GM12878 (cell line): ENCODE data around the gene C8G. TPM values are rescaled to one million over a fixed set of nuclear protein-coding genes. Genes with fewer than 3 reads are reported as not detected.

Experiments used
- ATAC-seq: fragments of 200-7000 bp; cut with Tn5 transposase; 3 replicates; pipeline ENCODE4 v1.9.1; 2020; ENCODE audit warnings: mild to moderate bottlenecking, moderate library complexity
- BruUV-seq: library from RNA; stranded (reverse); fragments of 400-500 nt; replicated peaks from 2 replicates; lab custom pipeline; 2021; lab: Mats Ljungman, UMichigan
- CTCF ChIA-PET: fragments of 300-600 bp; sonication (Branson Sonifier 250); formaldehyde crosslinking; extraction: SDS; loops from one replicate; lab custom pipeline; 2021; ENCODE audit warnings: inconsistent platforms; lab: Yijun Ruan, JAX
- POLR2A ChIA-PET: fragments of 350-600 bp; formaldehyde crosslinking; extraction: SDS; loops from one replicate; lab custom pipeline; 2021; ENCODE audit warnings: inconsistent platforms; lab: Charles Lee
- RAD21 ChIA-PET: fragments of 300-600 bp; sonication (Branson Sonifier 250); formaldehyde crosslinking; loops from one replicate; lab custom pipeline; 2023; ENCODE audit warnings: antibody characterized with exemption; ENCODE audit not compliant: unreplicated experiment; lab: Charles Lee
- SMC1A ChIA-PET: fragments of 300-600 bp; sonication (Branson Sonifier 250); formaldehyde crosslinking; loops from one replicate; lab custom pipeline; 2023; ENCODE audit not compliant: unreplicated experiment, uncharacterized antibody; lab: Charles Lee
- DNase-seq: peaks from one replicate; pipeline ENCODE4 v3.0.0-alpha.2; 2011; ENCODE audit warnings: low read depth, low spot score
- FAIRE-seq: peaks from 3 replicates; lab custom pipeline; 2011; peaks lifted over from hg19 to GRCh38; lab: Jason Lieb, UNC
- H2AFZ ChIP-seq: 2 replicates; pipeline ENCODE4 v1.6.0; 2011; ENCODE audit warnings: low read depth, low read length, control low read depth; ENCODE audit not compliant: control insufficient read depth
- H3K27ac ChIP-seq: 2 replicates; pipeline ENCODE4 v1.5.1; 2011; ENCODE audit warnings: control low read depth; ENCODE audit not compliant: control insufficient read depth, insufficient read depth
- H3K27me3 ChIP-seq, 2 experiments: replicated peaks in 1 of 2; 2 replicates each; pipeline versions ENCODE4 v1.6.0 to v1.6.1; 2011; ENCODE audit warnings: low read length in 1 of 2; ENCODE audit not compliant: control insufficient read depth in 2 of 2, insufficient read depth in 2 of 2
- H3K36me3 ChIP-seq, 2 experiments: 2 replicates each; pipeline ENCODE4 v1.5.1; 2011; ENCODE audit warnings: low read length in 1 of 2; ENCODE audit not compliant: control insufficient read depth in 2 of 2, insufficient read depth in 2 of 2
- H3K4me1 ChIP-seq: 2 replicates; pipeline ENCODE4 v1.6.1; 2011; ENCODE audit warnings: mild to moderate bottlenecking, low read length, moderate library complexity, mixed read lengths; ENCODE audit not compliant: control insufficient read depth, insufficient read depth
- H3K4me2 ChIP-seq: 2 replicates; pipeline ENCODE4 v1.6.0; 2011; ENCODE audit warnings: control low read depth; ENCODE audit not compliant: control insufficient read depth, insufficient read depth
- H3K4me3 ChIP-seq: fragments of 200-600 bp; sonication (generic); 2 replicates; pipeline ENCODE4 v1.5.1; 2016
- H3K79me2 ChIP-seq: 2 replicates; pipeline ENCODE4 v1.6.0; 2011; ENCODE audit warnings: low read length; ENCODE audit not compliant: control insufficient read depth, insufficient read depth
- H3K9ac ChIP-seq: 2 replicates; pipeline ENCODE4 v1.8.0; 2011; ENCODE audit warnings: low read length, control low read depth, mixed read lengths; ENCODE audit not compliant: control insufficient read depth, insufficient read depth
- H3K9me3 ChIP-seq: replicated peaks from 3 replicates; pipeline ENCODE4 v1.5.1; 2011; ENCODE audit warnings: mild to moderate bottlenecking, low read length; ENCODE audit not compliant: control insufficient read depth, insufficient read depth
- H4K20me1 ChIP-seq: 2 replicates; pipeline ENCODE4 v1.6.0; 2011; ENCODE audit not compliant: control insufficient read depth, insufficient read depth
- CEBPB ChIP-seq, 2 experiments: fragments of 150-350 bp in 1 of 2; IDR thresholded peaks; 2 replicates each; pipeline ENCODE4 v1.6.1; 2012 to 2014; ENCODE audit warnings: low read depth in 2 of 2, low read length in 2 of 2, borderline replicate concordance in 1 of 2, inconsistent platforms in 1 of 2
- CTCF ChIP-seq, 3 experiments: IDR thresholded peaks in 2 of 3; conservative IDR thresholded peaks in 1 of 3; 2 replicates each; pipeline ENCODE4 v1.5.1; 2011; ENCODE audit warnings: low read depth in 3 of 3, low read length in 3 of 3, mild to moderate bottlenecking in 3 of 3, control low read depth in 2 of 3, moderate library complexity in 2 of 3, inconsistent platforms in 1 of 3, mixed read lengths in 1 of 3; ENCODE audit not compliant: control insufficient read depth in 2 of 3, insufficient read depth in 1 of 3; ENCODE audit errors: extremely low read depth in 1 of 3
- FOXM1 ChIP-seq: IDR thresholded peaks from 2 replicates; pipeline ENCODE4 v1.6.1; 2012; ENCODE audit warnings: low read depth, mild to moderate bottlenecking, inconsistent platforms, low read length, moderate library complexity
- KAT2A ChIP-seq: conservative IDR thresholded peaks from 2 replicates; pipeline ENCODE4 v1.6.1; 2011; ENCODE audit warnings: low read depth, low read length; ENCODE audit not compliant: control insufficient read depth
- PAX5 ChIP-seq: IDR thresholded peaks from 2 replicates; pipeline ENCODE4 v1.6.1; 2011; ENCODE audit warnings: low read depth, low read length, borderline replicate concordance
- POU2F2 ChIP-seq: IDR thresholded peaks from 3 replicates; pipeline ENCODE4 v1.6.1; 2011; ENCODE audit warnings: low read depth, mild to moderate bottlenecking, low read length, borderline replicate concordance
- RAD21 ChIP-seq: IDR thresholded peaks from 2 replicates; pipeline ENCODE4 v1.6.1; 2011; ENCODE audit warnings: mild to moderate bottlenecking, low read depth, low read length, moderate library complexity; ENCODE audit not compliant: insufficient read depth
- RAD51 ChIP-seq: fragments of 450-650 bp; IDR thresholded peaks from 2 replicates; pipeline ENCODE4 v1.6.1; 2016; ENCODE audit warnings: moderate library complexity, mild to moderate bottlenecking, inconsistent platforms
- RCOR1 ChIP-seq: conservative IDR thresholded peaks from 2 replicates; pipeline ENCODE4 v1.6.1; 2012; ENCODE audit warnings: low read depth, low read length, improper control_type of control experiment
- RELB ChIP-seq: fragments of 450-650 bp; IDR thresholded peaks from 2 replicates; pipeline ENCODE4 v1.6.1; 2017; ENCODE audit warnings: low read depth, mild to moderate bottlenecking, moderate library complexity
- TCF12 ChIP-seq: IDR thresholded peaks from 2 replicates; pipeline ENCODE4 v1.6.1; 2011; ENCODE audit warnings: low read depth, mild to moderate bottlenecking, low read length
- TCF7 ChIP-seq: IDR thresholded peaks from 2 replicates; pipeline ENCODE4 v1.6.1; 2014; ENCODE audit warnings: antibody characterized with exemption, borderline replicate concordance
- ZNF217 ChIP-seq: fragments of 450-650 bp; IDR thresholded peaks from 2 replicates; pipeline ENCODE4 v1.6.1; 2017; ENCODE audit warnings: antibody characterized with exemption, mild to moderate bottlenecking
- WGBS: methylation state at CpG from one replicate; pipeline ENCODE4 v1.1.6; 2016; ENCODE audit warnings: low lambda C conversion rate; ENCODE audit not compliant: insufficient replicate concordance, insufficient coverage; ENCODE audit errors: missing lambda C conversion rate; 5-methylcytosine and 5-hydroxymethylcytosine counted together
- in situ Hi-C: fragments of 300-500 bp; cut with MboI; formaldehyde crosslinking; loops from 9 replicates; pipeline ENCODE4 v1.14.3; 2018; ENCODE audit warnings: mixed read lengths
- intact Hi-C: fragments of 100-400 bp; cut with micrococcal nuclease; formaldehyde crosslinking; loops from one replicate; pipeline ENCODE4 v1.14.2; 2022; ENCODE audit not compliant: unreplicated experiment
- polyA plus RNA-seq, 11 experiments: library from polyadenylated mRNA; depleted of rRNA in 4 of 11; unstranded in 6 of 11; stranded (reverse) in 5 of 11; fragments of >200 nt; fragmentation: Nextera tagmentation in 4 of 11; fragmentation: Illumina TruSeq in 1 of 11; extraction: Ambion mirVana in 4 of 11; extraction: Trizol in 1 of 11; gene quantifications; 1 replicate in 1 of 11; 2 replicates in 10 of 11; pipeline versions ENCODE4 v1.2.1 to v1.2.3, GENCODE V29; 2011 to 2016; ENCODE audit warnings: inconsistent platforms in 2 of 11, missing spikeins in 2 of 11, low read depth in 1 of 11
- total RNA-seq, 4 experiments: library from RNA; depleted of rRNA in 3 of 4; stranded (reverse); fragments of >200 nt in 3 of 4; fragmentation: Illumina TruSeq in 1 of 4; extraction: Trizol in 1 of 4; gene quantifications; 2 replicates each; pipeline versions ENCODE4 v1.2.1 to v1.2.3, GENCODE V29; 2013 to 2021

The C8G gene
- total and polyA plus RNA-seq, 10 of the 15 experiments (the other 5 are each of a cell fraction or from before 2014, with no cell fraction given) = 0.26 to 0.69 (median 0.50) TPM; not detected in 7

- WGBS = 83% methylated on average over 12 of the region's 12 CpGs
- ChIA-PET SMC1A (no interaction called here), POLR2A (no interaction called here), RAD21 (no interaction called here), CTCF (interaction anchor here (0.6 kb wide), 1 partner anchor 55 kb away, joined by 3 read pairs; no protein-coding TSS in a partner anchor)
- in situ Hi-C loops = no loop called here
- intact Hi-C loops = no loop called here
- Histone ChIP-seq H3K27ac (no peak overlapping the region), H3K79me2 (no peaks in the 10 kb centered on the region; the same call in 1 of the 2 replicates), H3K9me3 (no peaks in the 10 kb centered on the region; the same call in 2 of the 3 replicates), H3K4me2 (no peak overlapping the region), H2AFZ (no peak overlapping the region), H3K4me1 (no peaks in the 10 kb centered on the region), H3K36me3 (peaks cover 9 to 42% of the 10 kb centered on the region in 2 experiments), H3K27me3 (no peaks in the 10 kb centered on the region), H3K4me3 (no peak overlapping the region), H4K20me1 (no peaks in the 10 kb centered on the region; the same call in 1 of the 2 replicates), H3K9ac (no peak overlapping the region)
- FAIRE-seq (no peak), DNase-seq (no peak)
- no peak for TF ChIP-seq FOXM1
- TF ChIP-seq CTCF (IDR thresholded peaks at IDR 0.05 in 2 of 3, conservative IDR thresholded peaks at IDR 0.05 in 1 of 3; ENCODE audit: control insufficient read depth in 2 of 3, extremely low read depth in 1 of 3, insufficient read depth in 1 of 3, low read depth in 3 of 3, low read length in 3 of 3) = peak in 2 of 3 experiments; percentile 6 to 14; a peak in 2 of 6 replicates
- TF ChIP-seq, all 136 proteins: peak for 1
- ATAC-seq = peak; percentile 68
- no TSS peak for BruUV-seq
Measured at GRCh38 chr9:136910901-136911245, 34.2 kb upstream of the C8G start.

GRCh38 chr9:136913701-136914438 is 31.2 kb upstream of the C8G start:
- WGBS = 94% methylated on average over 17 of the region's 17 CpGs
- H3K4me1 ChIP-seq = no peaks in the 10 kb centered on the region
- intact Hi-C loops = no loop called here
- no TSS peak for BruUV-seq
- no peak overlapping the region for H2AFZ ChIP-seq
- H3K4me2 ChIP-seq = no peak overlapping the region
- no peak for FAIRE-seq
- SMC1A ChIA-PET = no interaction called here
- CTCF ChIA-PET = no interaction called here
- no peak for DNase-seq
- in situ Hi-C loops = no loop called here
- H3K27ac ChIP-seq = no peak overlapping the region
- no peak for ATAC-seq
- H3K79me2 ChIP-seq = no peaks in the 10 kb centered on the region
- no peak overlapping the region for H3K4me3 ChIP-seq
- no peak overlapping the region for H3K9ac ChIP-seq
- H3K36me3 ChIP-seq = peaks cover 28 to 43% of the 10 kb centered on the region in 2 experiments
- RAD21 ChIA-PET = no interaction called here
- POLR2A ChIA-PET = no interaction called here
- H3K27me3 ChIP-seq = no peaks in the 10 kb centered on the region
- no peaks in the 10 kb centered on the region; the same call in 1 of the 2 replicates for H4K20me1 ChIP-seq
- H3K9me3 ChIP-seq = no peaks in the 10 kb centered on the region
- TF ChIP-seq RCOR1 (no peak), KAT2A (no peak), RAD51 (no peak), PAX5 (no peak), TCF7 (no peak), RAD21 (no peak), TCF12 (no peak), RELB (no peak), CEBPB (IDR thresholded peaks at IDR 0.05; ENCODE audit: borderline replicate concordance in 1 of 2, low read depth in 2 of 2, low read length in 2 of 2) (no peak), POU2F2 (no peak), ZNF217 (no peak)
